Activated CD8-positive, alpha-beta memory T cell treated with anti-CD3 and anti-CD28 coated beads, Interleukin-2, amount 10 ng/mL, durations not matched to agents 7 days and 5 days (primary cell): Measurements from ENCODE around the gene SPATA24. TPM values are rescaled to one million over a fixed set of nuclear protein-coding genes. Genes with fewer than 3 reads are reported as not detected.

Experiments
- ATAC-seq: fragments of 150-1000 bp; cut with Tn5 transposase; one replicate; pipeline ENCODE4 v1.10.0; 2021; ENCODE audit warnings: moderate library complexity
- CTCF ChIA-PET: fragments of 350-600 bp; sonication (Branson Sonifier 250); formaldehyde crosslinking; loops from one replicate; lab custom pipeline; 2021; ENCODE audit warnings: antibody characterized with exemption; lab: Charles Lee
- DNase-seq: peaks from one replicate; pipeline ENCODE4 v3.0.0-alpha.2; 2020
- H3K27ac Mint-ChIP-seq: one replicate; pipeline ENCODE4 v1.8.0; 2021; ENCODE audit warnings: mild to moderate bottlenecking, mixed read lengths
- H3K27me3 Mint-ChIP-seq: one replicate; pipeline ENCODE4 v1.8.0; 2021; ENCODE audit warnings: mixed read lengths
- H3K36me3 Mint-ChIP-seq: one replicate; pipeline ENCODE4 v1.8.0; 2021; ENCODE audit warnings: mild to moderate bottlenecking, mixed read lengths
- H3K4me1 Mint-ChIP-seq: one replicate; pipeline ENCODE4 v1.8.0; 2021; ENCODE audit warnings: mixed read lengths
- H3K4me3 Mint-ChIP-seq: one replicate; pipeline ENCODE4 v1.8.0; 2021; ENCODE audit warnings: mild to moderate bottlenecking, moderate library complexity, mixed read lengths
- H3K9me3 Mint-ChIP-seq: one replicate; pipeline ENCODE4 v1.8.0; 2022; ENCODE audit warnings: low read depth, mixed read lengths
- total RNA-seq, 2 experiments: library from RNA; stranded (reverse); gene quantifications; one replicate each; pipeline ENCODE4 v1.2.3, GENCODE V29; 2021

The SPATA24 gene
- total RNA-seq, 2 experiments from 2014 or later: 5.8 to 6.2 TPM

DNA sequence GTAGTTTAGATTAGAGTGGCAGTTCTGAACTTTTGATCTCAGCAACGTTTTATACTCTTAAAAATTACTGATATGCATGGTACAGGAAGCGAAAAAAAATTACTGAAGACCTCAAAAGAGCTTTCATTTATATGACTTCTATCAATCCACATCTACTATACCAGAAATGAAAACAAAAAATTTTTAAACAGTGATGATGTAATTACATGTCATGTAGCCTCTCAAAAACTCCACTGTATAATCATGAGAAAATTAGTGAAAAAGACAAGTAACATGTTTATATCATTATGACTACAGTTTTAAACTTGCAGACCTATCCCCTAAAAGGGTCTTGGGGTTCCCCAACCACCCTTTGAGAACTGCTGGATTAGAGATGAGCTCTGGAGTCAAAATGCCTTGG, 26.1 kb upstream of the SPATA24 start:
- CTCF ChIA-PET: interaction anchor here (0.7 to 2.2 kb wide), 7 partner anchors 8 to 88 kb away, joined by 3 to 13 read pairs (median 6); partner anchors contain the start of gene DNAJC18
- Mint-ChIP-seq H3K36me3 (peaks cover 21% of the 10 kb centered on the region), H3K27me3 (no peaks in the 10 kb centered on the region), H3K4me3 (no peak overlapping the region), H3K27ac (no peak overlapping the region), H3K9me3 (no peaks in the 10 kb centered on the region), H3K4me1 (peaks cover 6% of the 10 kb centered on the region)
- no peak for ATAC-seq
- DNase-seq: no peak

DNA sequence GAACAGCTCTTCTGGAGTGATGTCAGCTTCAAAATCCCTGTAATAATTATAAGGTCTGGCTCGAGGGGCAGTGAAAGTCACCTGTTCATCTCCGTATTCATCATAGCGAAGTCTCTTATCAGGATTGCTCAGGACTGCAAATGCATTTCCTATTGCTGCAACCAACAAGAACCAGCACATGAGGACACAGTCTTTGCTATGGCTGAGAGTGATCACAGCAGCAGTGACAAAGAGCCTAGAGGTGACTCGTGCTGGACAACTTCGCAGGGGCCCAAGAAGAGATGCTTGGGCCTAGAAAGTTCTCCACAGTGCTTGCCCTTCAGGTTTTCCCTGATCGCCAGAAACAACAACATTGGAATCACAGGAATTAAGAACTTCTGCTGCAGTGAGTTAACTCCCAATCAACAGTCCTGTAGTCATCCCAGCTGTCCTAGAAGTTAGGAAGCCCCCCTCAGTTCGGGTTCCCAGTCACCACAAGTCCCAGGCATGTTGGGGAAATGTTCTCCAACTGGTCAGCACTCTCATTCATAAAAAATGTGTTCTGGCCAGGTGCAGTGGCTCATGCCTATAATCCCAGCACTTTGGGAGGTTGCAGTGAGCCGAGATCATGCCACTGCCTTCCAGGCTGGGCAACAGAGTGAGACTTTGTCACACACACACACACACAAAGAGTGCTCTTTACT, 22.5 kb upstream of the SPATA24 start:
- no peak overlapping the region for H3K27ac Mint-ChIP-seq
- peaks cover 11% of the 10 kb centered on the region for H3K4me1 Mint-ChIP-seq
- CTCF ChIA-PET: interaction anchor here (2.2 to 11.8 kb wide), 4 partner anchors 10 to 149 kb away, joined by 6 to 423 read pairs (median 44); partner anchors contain the start of gene DNAJC18
- DNase-seq (no peak), ATAC-seq (no peak)
- H3K27me3 Mint-ChIP-seq: no peaks in the 10 kb centered on the region
- no peak overlapping the region for H3K4me3 Mint-ChIP-seq
- peaks cover 19% of the 10 kb centered on the region for H3K36me3 Mint-ChIP-seq
- H3K9me3 Mint-ChIP-seq: no peaks in the 10 kb centered on the region

GRCh38 chr5:139425497-139425896, 21.6 kb upstream of the SPATA24 start:
- Mint-ChIP-seq H3K27ac (no peak overlapping the region), H3K4me3 (no peak overlapping the region), H3K27me3 (no peaks in the 10 kb centered on the region), H3K36me3 (peaks cover 19% of the 10 kb centered on the region), H3K9me3 (no peaks in the 10 kb centered on the region), H3K4me1 (peaks cover 16% of the 10 kb centered on the region)
- DNase-seq (no peak), ATAC-seq (no peak)
- CTCF ChIA-PET: interaction anchor here (1.1 to 11.8 kb wide), 5 partner anchors 10 to 265 kb away, joined by 3 to 423 read pairs (median 9); partner anchors contain the start of gene DNAJC18

DNA sequence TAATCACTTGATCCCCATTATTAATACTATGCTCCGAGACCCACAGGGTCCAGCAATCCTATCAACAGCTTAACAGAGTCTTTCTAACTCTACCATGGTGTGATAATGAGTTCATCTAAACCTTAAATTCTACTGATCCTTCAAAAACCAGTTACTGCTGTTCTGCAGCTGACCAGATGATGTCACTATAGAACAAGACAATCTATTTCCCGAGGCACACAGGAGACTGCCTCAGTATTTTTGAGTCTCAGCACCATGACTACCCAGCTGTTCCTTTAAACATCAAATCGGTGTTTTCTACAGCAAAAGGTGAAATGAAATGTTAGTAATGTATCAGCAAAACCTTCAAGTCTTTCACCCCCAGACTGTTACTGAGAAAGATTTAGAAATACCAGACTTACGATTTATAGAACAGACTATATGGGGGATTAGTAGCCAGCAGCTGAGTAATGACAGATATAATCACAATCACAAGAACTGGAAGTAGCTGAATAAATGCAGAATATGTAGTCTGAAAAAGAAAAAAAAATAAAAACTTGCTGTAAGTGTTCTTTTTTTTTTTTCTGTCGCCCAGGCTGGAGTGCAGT, 18.5 kb upstream of the SPATA24 start:
- Mint-ChIP-seq H3K4me1 (peaks cover 25% of the 10 kb centered on the region), H3K36me3 (peaks cover 15% of the 10 kb centered on the region), H3K27me3 (no peaks in the 10 kb centered on the region), H3K4me3 (no peak overlapping the region), H3K9me3 (no peaks in the 10 kb centered on the region), H3K27ac (peak overlapping the region; percentile 64)
- DNase-seq: peak; percentile 73
- ATAC-seq: peak; percentile 92
- CTCF ChIA-PET: interaction anchor here (0.6 to 11.8 kb wide), 41 partner anchors 8 to 345 kb away, joined by 3 to 423 read pairs (median 5); partner anchors contain the start of genes CXXC5, DNAJC18, MZB1 and SPATA24

GRCh38 chr5:139419226-139420192, 15.6 kb upstream of the SPATA24 start:
- Mint-ChIP-seq H3K4me3 (no peak overlapping the region), H3K36me3 (peaks cover 10% of the 10 kb centered on the region), H3K9me3 (no peaks in the 10 kb centered on the region), H3K27me3 (no peaks in the 10 kb centered on the region), H3K27ac (peak overlapping the region; percentile 5), H3K4me1 (peaks cover 53% of the 10 kb centered on the region)
- no peak for DNase-seq
- no peak for ATAC-seq
- CTCF ChIA-PET: interaction anchor here (0.9 to 11.8 kb wide), 12 partner anchors 10 to 346 kb away, joined by 3 to 423 read pairs (median 9); partner anchors contain the start of genes DNAJC18 and SPATA24

GRCh38 chr5:139418793-139419192, 14.9 kb upstream of the SPATA24 start:
- CTCF ChIA-PET: interaction anchor here (2.2 to 11.8 kb wide), 4 partner anchors 9 to 217 kb away, joined by 5 to 423 read pairs (median 14); partner anchors contain the start of gene SPATA24
- no peak overlapping the region for H3K27ac Mint-ChIP-seq
- H3K36me3 Mint-ChIP-seq: peaks cover 13% of the 10 kb centered on the region

DNA sequence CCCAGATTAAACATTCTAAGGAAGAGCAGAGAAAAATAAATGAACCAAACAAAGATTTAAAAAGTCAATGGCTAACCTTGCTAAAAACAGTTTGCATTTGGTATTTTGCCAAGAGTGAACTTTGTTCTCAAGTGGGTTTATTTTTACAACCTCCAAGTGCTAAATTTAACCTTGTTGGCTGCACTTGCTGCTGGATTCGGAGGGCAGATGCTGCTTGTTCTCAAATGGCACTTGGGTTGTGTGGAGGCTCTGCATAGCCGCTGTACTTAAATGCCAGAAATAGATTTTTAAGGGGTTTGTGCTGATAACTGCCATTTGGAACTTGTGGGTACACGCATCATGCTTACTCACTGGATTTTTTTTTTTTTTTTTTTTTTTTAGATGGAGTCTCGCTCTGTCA, 13.3 kb upstream of the SPATA24 start:
- Mint-ChIP-seq H3K27ac (peak overlapping the region; percentile 89), H3K9me3 (no peaks in the 10 kb centered on the region), H3K36me3 (peaks cover 13% of the 10 kb centered on the region), H3K27me3 (no peaks in the 10 kb centered on the region), H3K4me3 (no peak overlapping the region), H3K4me1 (peaks cover 70% of the 10 kb centered on the region)
- DNase-seq (no peak), ATAC-seq (no peak)
- CTCF ChIA-PET: interaction anchor here (0.7 to 11.8 kb wide), 7 partner anchors 10 to 219 kb away, joined by 3 to 423 read pairs (median 4); partner anchors contain the start of gene SPATA24

More at GRCh38 chr5:139418793-139419192, 14.9 kb upstream of the SPATA24 start:
- Mint-ChIP-seq H3K27me3 (no peaks in the 10 kb centered on the region), H3K4me3 (no peak overlapping the region), H3K9me3 (no peaks in the 10 kb centered on the region), H3K4me1 (peaks cover 60% of the 10 kb centered on the region)
- DNase-seq (no peak), ATAC-seq (no peak)

- no peaks in the 10 kb centered on the region for H3K27me3 Mint-ChIP-seq
- DNase-seq (no peak), ATAC-seq (no peak)
- H3K36me3 Mint-ChIP-seq: peaks cover 13% of the 10 kb centered on the region
- no peaks in the 10 kb centered on the region for H3K9me3 Mint-ChIP-seq
- H3K4me1 Mint-ChIP-seq: peaks cover 69% of the 10 kb centered on the region
- no peak overlapping the region for H3K4me3 Mint-ChIP-seq
- peak overlapping the region; percentile 89 for H3K27ac Mint-ChIP-seq
- CTCF ChIA-PET: interaction anchor here (1.2 to 11.8 kb wide), 3 partner anchors 14 to 101 kb away, joined by 7 to 423 read pairs (median 23); partner anchors contain the start of gene SPATA24
Measured at GRCh38 chr5:139416651-139417050, 12.8 kb upstream of the SPATA24 start.

- no peaks in the 10 kb centered on the region for H3K9me3 Mint-ChIP-seq
- peaks cover 68% of the 10 kb centered on the region for H3K4me1 Mint-ChIP-seq
- CTCF ChIA-PET: interaction anchor here (0.6 to 11.8 kb wide), 6 partner anchors 14 to 101 kb away, joined by 4 to 423 read pairs (median 6); partner anchors contain the start of genes DNAJC18 and SPATA24
- H3K27ac Mint-ChIP-seq: peak overlapping the region; percentile 89
- ATAC-seq (peak; percentile 38), DNase-seq (no peak)
- peak overlapping the region; percentile 12 for H3K4me3 Mint-ChIP-seq
- H3K36me3 Mint-ChIP-seq: peaks cover 17% of the 10 kb centered on the region
- H3K27me3 Mint-ChIP-seq: no peaks in the 10 kb centered on the region
Measured at GRCh38 chr5:139415869-139416268, 12.0 kb upstream of the SPATA24 start.

DNA sequence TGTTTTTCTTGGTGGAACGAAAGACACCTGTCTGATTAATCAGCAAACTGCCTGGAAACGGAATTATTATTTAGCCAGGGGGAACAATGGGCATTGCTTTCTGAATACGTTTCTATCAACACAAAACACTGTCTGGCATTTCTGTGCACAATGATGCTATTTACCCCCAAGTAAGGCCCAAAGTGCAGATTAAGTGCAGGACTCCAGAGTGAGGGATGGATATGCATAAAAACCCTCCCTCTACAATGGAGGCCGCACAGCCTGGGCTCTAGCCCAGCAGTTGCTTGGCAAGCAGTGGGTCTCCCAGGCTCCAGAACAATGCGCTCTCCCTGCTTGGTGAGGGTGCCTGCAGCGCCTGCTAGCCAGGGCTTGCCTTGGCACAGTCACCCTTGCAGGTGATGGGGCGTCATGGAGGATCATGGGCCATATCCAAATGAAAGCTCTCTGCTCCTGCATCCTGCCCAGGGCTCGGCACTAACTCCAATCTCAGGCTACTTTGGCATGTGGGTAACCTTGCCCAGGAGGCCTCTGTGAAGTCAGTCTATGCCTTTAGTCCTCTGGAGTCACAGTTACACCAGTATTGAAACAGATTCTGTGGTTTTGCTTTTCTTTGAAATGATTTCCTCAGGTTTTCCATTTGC, 11.5 kb upstream of the SPATA24 start:
- Mint-ChIP-seq H3K27me3 (no peaks in the 10 kb centered on the region), H3K9me3 (no peaks in the 10 kb centered on the region), H3K4me3 (peak overlapping the region; percentile 12), H3K27ac (peak overlapping the region; percentile 89), H3K4me1 (peaks cover 64% of the 10 kb centered on the region), H3K36me3 (peaks cover 17% of the 10 kb centered on the region)
- CTCF ChIA-PET: interaction anchor here (0.6 to 11.8 kb wide), 7 partner anchors 13 to 102 kb away, joined by 3 to 423 read pairs (median 6); partner anchors contain the start of genes DNAJC18 and SPATA24
- DNase-seq (peak; percentile 66), ATAC-seq (peak; percentile 79)

- no peaks in the 10 kb centered on the region for H3K27me3 Mint-ChIP-seq
- CTCF ChIA-PET: interaction anchor here (0.6 to 3.5 kb wide), 9 partner anchors 8 to 219 kb away, joined by 3 to 23 read pairs (median 4); partner anchors contain the start of genes DNAJC18 and SPATA24
- no peaks in the 10 kb centered on the region for H3K9me3 Mint-ChIP-seq
- DNase-seq (no peak), ATAC-seq (no peak)
- H3K27ac Mint-ChIP-seq: peak overlapping the region; percentile 89
- H3K36me3 Mint-ChIP-seq: peaks cover 17% of the 10 kb centered on the region
- H3K4me1 Mint-ChIP-seq: peaks cover 61% of the 10 kb centered on the region
- peak overlapping the region; percentile 24 for H3K4me3 Mint-ChIP-seq
Measured at GRCh38 chr5:139414581-139415130, 10.8 kb upstream of the SPATA24 start.
